CD8-positive, alpha-beta memory T cell (primary cell): Measurements from ENCODE around the gene PCSK4. TPM values are rescaled to one million over a fixed set of nuclear protein-coding genes. Genes with fewer than 3 reads are reported as not detected.

Experiments used
- CTCF ChIA-PET: fragments of 350-600 bp; sonication (Branson Sonifier 250); formaldehyde crosslinking; loops from one replicate; lab custom pipeline; 2021; ENCODE audit warnings: antibody characterized with exemption; lab: Charles Lee
- POLR2A ChIA-PET: fragments of 350-600 bp; sonication (Branson Sonifier 250); formaldehyde crosslinking; loops from one replicate; lab custom pipeline; 2021; ENCODE audit warnings: antibody characterized with exemption; lab: Charles Lee
- DNase-seq, 5 donors: peaks; one replicate each; pipeline versions ENCODE4 v3.0.0 to v3.0.0-alpha.2; 2020 to 2022; ENCODE audit warnings: mixed read lengths in 1 of 5
- H3K27ac ChIP-seq: one replicate; pipeline ENCODE4 v1.7.0; 2013; ENCODE audit warnings: low read depth, mild to moderate bottlenecking, low read length, moderate library complexity
- H3K27me3 ChIP-seq: 2 replicates; pipeline ENCODE4 v1.7.0; 2013; ENCODE audit warnings: low read length, mild to moderate bottlenecking; ENCODE audit not compliant: insufficient read depth, poor library complexity, severe bottlenecking
- H3K36me3 ChIP-seq: 2 replicates; pipeline ENCODE4 v1.7.0; 2013; ENCODE audit warnings: mild to moderate bottlenecking, low read length, moderate library complexity; ENCODE audit not compliant: insufficient read depth
- H3K4me1 ChIP-seq: 2 replicates; pipeline ENCODE4 v1.7.0; 2013; ENCODE audit warnings: mild to moderate bottlenecking, low read length, moderate library complexity; ENCODE audit not compliant: insufficient read depth
- H3K4me3 ChIP-seq: 2 replicates; pipeline ENCODE4 v1.7.0; 2013; ENCODE audit warnings: mild to moderate bottlenecking, low read length
- H3K9me3 ChIP-seq: 2 replicates; pipeline ENCODE4 v1.7.0; 2013; ENCODE audit warnings: mild to moderate bottlenecking, low read length
- H3K27ac Mint-ChIP-seq, 8 donors: one replicate each; pipeline ENCODE4 v1.8.0; 2020 to 2021; ENCODE audit warnings: mixed read lengths in 8 of 8, mild to moderate bottlenecking in 6 of 8, inconsistent platforms in 3 of 8, moderate library complexity in 3 of 8
- H3K27me3 Mint-ChIP-seq, 2 donors: one replicate each; pipeline ENCODE4 v1.8.0; 2020 to 2021; ENCODE audit warnings: mixed read lengths in 2 of 2, mild to moderate bottlenecking in 1 of 2, moderate library complexity in 1 of 2
- H3K36me3 Mint-ChIP-seq, 3 donors: one replicate each; pipeline ENCODE4 v1.8.0; 2020 to 2021; ENCODE audit warnings: mixed read lengths in 3 of 3, inconsistent platforms in 1 of 3, mild to moderate bottlenecking in 1 of 3
- H3K4me1 Mint-ChIP-seq, 3 donors: one replicate each; pipeline ENCODE4 v1.8.0; 2020 to 2021; ENCODE audit warnings: mixed read lengths in 3 of 3, inconsistent platforms in 1 of 3, mild to moderate bottlenecking in 1 of 3
- H3K4me3 Mint-ChIP-seq, 7 donors: one replicate each; pipeline ENCODE4 v1.8.0; 2020 to 2021; ENCODE audit warnings: mixed read lengths in 7 of 7, mild to moderate bottlenecking in 6 of 7, moderate library complexity in 4 of 7, inconsistent platforms in 2 of 7
- H3K9me3 Mint-ChIP-seq, 5 donors: one replicate each; pipeline ENCODE4 v1.8.0; 2020 to 2022; ENCODE audit warnings: mixed read lengths in 5 of 5, mild to moderate bottlenecking in 3 of 5, moderate library complexity in 2 of 5, inconsistent platforms in 1 of 5
- polyA plus RNA-seq: library from polyadenylated mRNA; unstranded; fragments of 300-500 nt; fragmentation: Illumina TruSeq; gene quantifications from one replicate; pipeline ENCODE4 v1.2.3, GENCODE V29; 2021
- total RNA-seq, 2 experiments: library from RNA; stranded (reverse); gene quantifications; one replicate each; pipeline ENCODE4 v1.2.3, GENCODE V29; 2021

PCSK4 gene
- total and polyA plus RNA-seq, 3 experiments from 2014 or later: 1.0 to 1.3 (median 1.0) TPM

DNA sequence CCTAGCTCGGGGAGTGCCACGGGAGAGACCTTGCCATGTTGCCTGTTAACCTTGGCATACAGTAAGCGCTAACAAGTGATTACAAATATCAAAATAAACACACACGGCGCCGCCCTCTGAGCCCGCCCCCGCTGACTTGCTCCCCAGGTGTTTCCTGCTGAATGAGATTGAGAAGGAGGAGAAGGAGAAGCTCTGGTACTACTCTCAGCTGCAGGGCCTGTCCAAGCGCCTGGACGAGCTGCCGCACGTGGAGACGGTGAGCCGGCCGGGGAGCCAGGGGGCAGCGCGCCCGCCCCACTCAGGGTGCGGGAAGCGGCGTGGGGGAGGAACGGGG is 35.2 kb downstream of the PCSK4 start:
- H3K4me3 ChIP-seq: no peak overlapping the region
- DNase-seq: no peak
- Mint-ChIP-seq H3K27me3 (peaks cover 41 to 55% of the 10 kb centered on the region in 2 donors), H3K36me3 (peaks cover 0 to 2% (median 0%) of the 10 kb centered on the region in 3 donors), H3K4me3 (no peak overlapping the region), H3K4me1 (peaks cover 11 to 24% (median 13%) of the 10 kb centered on the region in 3 donors), H3K9me3 (peaks cover 0 to 2% (median 0%) of the 10 kb centered on the region in 5 donors), H3K27ac (no peak overlapping the region)
- peaks cover 50% of the 10 kb centered on the region for H3K27me3 ChIP-seq
- H3K4me1 ChIP-seq: peaks cover 12% of the 10 kb centered on the region
- no peaks in the 10 kb centered on the region for H3K36me3 ChIP-seq
- no peak overlapping the region for H3K27ac ChIP-seq
- ChIA-PET POLR2A (interaction anchor here (1.0 to 1.3 kb wide), 2 partner anchors 17 to 186 kb away, joined by 3 to 4 read pairs; no protein-coding TSS in a partner anchor), CTCF (interaction anchor here (0.7 to 2.0 kb wide), 3 partner anchors 11 to 48 kb away, joined by 3 to 5 read pairs (median 3); no protein-coding TSS in a partner anchor)
- no peaks in the 10 kb centered on the region for H3K9me3 ChIP-seq

DNA sequence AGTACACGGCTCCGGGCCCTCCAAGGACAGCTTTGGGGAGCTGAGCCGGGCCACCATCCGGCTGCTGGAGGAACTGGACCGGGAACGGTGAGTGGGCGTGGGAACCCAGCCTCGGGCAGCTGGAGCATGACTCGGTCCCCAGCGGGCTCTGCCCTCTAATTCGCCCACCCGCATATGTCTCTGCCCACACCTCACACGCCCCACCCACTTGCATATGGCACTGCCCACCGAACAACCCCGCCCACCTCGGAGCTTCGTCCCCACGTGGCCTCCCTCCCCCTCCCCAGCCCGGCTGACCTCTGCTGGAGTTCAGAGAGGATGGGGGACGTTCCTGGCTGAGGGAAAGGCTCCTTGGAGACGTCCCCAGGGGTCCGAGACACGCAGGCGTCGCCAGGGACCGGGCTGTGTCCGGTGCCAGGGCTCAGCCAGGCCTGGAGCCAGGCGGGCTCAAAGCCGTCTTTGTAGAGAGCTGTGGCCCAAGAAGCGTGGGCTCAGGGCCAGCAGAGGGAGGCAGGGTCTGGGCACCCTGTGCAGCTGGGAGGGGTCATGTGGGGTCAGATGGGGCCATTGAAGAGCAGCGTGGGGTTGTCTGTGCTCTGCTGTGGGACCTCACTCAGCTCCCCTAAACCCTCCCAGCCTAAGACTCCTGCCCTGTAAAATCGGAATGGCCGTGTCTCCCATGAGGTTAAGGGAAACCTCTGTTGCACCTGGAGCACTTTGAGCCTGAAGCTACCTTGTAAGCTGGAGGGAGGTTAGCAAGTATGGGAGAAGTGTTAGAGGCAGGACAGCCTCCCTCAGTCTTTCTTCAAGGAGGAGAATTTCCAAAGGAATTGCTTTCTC is 36.4 kb downstream of the PCSK4 start:
- no peak overlapping the region for H3K27ac ChIP-seq
- peaks cover 50 to 61% of the 10 kb centered on the region in 2 donors for H3K27me3 Mint-ChIP-seq
- ChIA-PET CTCF (no interaction called here), POLR2A (interaction anchor here (1.1 kb wide), 1 partner anchor 13 kb away, joined by 3 read pairs; no protein-coding TSS in a partner anchor)
- peaks cover 0 to 2% (median 0%) of the 10 kb centered on the region in 5 donors for H3K9me3 Mint-ChIP-seq
- H3K4me1 ChIP-seq: peaks cover 12% of the 10 kb centered on the region
- peak overlapping the region in 4 of 7 donors; percentile 13 to 39 (median 24) for H3K4me3 Mint-ChIP-seq
- no peaks in the 10 kb centered on the region for H3K36me3 Mint-ChIP-seq
- DNase-seq: no peak
- no peaks in the 10 kb centered on the region for H3K9me3 ChIP-seq
- H3K4me1 Mint-ChIP-seq: peaks cover 16 to 32% (median 19%) of the 10 kb centered on the region in 3 donors
- H3K4me3 ChIP-seq: no peak overlapping the region
- H3K27ac Mint-ChIP-seq: peak overlapping the region in 1 of 8 donors; percentile 58
- peaks cover 60% of the 10 kb centered on the region for H3K27me3 ChIP-seq
- no peaks in the 10 kb centered on the region for H3K36me3 ChIP-seq

GRCh38 chr19:1452802-1453524 is 37.2 kb downstream of the PCSK4 start:
- H3K4me3 ChIP-seq: no peak overlapping the region
- no peak for DNase-seq
- H3K27me3 Mint-ChIP-seq: peaks cover 52 to 60% of the 10 kb centered on the region in 2 donors
- no peaks in the 10 kb centered on the region for H3K36me3 Mint-ChIP-seq
- peaks cover 16 to 32% (median 19%) of the 10 kb centered on the region in 3 donors for H3K4me1 Mint-ChIP-seq
- peaks cover 62% of the 10 kb centered on the region for H3K27me3 ChIP-seq
- peaks cover 12% of the 10 kb centered on the region for H3K4me1 ChIP-seq
- H3K9me3 ChIP-seq: no peaks in the 10 kb centered on the region
- CTCF ChIA-PET: no interaction called here
- H3K27ac ChIP-seq: no peak overlapping the region
- no peak overlapping the region for H3K4me3 Mint-ChIP-seq
- H3K27ac Mint-ChIP-seq: peak overlapping the region in 1 of 8 donors; percentile 50
- POLR2A ChIA-PET: interaction anchor here (1.1 kb wide), 1 partner anchor 14 kb away, joined by 3 read pairs; no protein-coding TSS in a partner anchor
- no peaks in the 10 kb centered on the region for H3K36me3 ChIP-seq
- peaks cover 0 to 2% (median 0%) of the 10 kb centered on the region in 5 donors for H3K9me3 Mint-ChIP-seq

GRCh38 chr19:1451916-1452801 is 38.0 kb downstream of the PCSK4 start:
- ChIA-PET POLR2A (no interaction called here), CTCF (no interaction called here)
- Mint-ChIP-seq H3K27ac (no peak overlapping the region), H3K4me1 (peaks cover 20 to 37% (median 24%) of the 10 kb centered on the region in 3 donors), H3K36me3 (no peaks in the 10 kb centered on the region), H3K4me3 (no peak overlapping the region), H3K9me3 (peaks cover 0 to 2% (median 0%) of the 10 kb centered on the region in 5 donors), H3K27me3 (peaks cover 56 to 62% of the 10 kb centered on the region in 2 donors)
- H3K9me3 ChIP-seq: no peaks in the 10 kb centered on the region
- H3K36me3 ChIP-seq: no peaks in the 10 kb centered on the region
- H3K27me3 ChIP-seq: peaks cover 70% of the 10 kb centered on the region
- peaks cover 12% of the 10 kb centered on the region for H3K4me1 ChIP-seq
- H3K4me3 ChIP-seq: no peak overlapping the region
- H3K27ac ChIP-seq: no peak overlapping the region
- no peak for DNase-seq

DNA sequence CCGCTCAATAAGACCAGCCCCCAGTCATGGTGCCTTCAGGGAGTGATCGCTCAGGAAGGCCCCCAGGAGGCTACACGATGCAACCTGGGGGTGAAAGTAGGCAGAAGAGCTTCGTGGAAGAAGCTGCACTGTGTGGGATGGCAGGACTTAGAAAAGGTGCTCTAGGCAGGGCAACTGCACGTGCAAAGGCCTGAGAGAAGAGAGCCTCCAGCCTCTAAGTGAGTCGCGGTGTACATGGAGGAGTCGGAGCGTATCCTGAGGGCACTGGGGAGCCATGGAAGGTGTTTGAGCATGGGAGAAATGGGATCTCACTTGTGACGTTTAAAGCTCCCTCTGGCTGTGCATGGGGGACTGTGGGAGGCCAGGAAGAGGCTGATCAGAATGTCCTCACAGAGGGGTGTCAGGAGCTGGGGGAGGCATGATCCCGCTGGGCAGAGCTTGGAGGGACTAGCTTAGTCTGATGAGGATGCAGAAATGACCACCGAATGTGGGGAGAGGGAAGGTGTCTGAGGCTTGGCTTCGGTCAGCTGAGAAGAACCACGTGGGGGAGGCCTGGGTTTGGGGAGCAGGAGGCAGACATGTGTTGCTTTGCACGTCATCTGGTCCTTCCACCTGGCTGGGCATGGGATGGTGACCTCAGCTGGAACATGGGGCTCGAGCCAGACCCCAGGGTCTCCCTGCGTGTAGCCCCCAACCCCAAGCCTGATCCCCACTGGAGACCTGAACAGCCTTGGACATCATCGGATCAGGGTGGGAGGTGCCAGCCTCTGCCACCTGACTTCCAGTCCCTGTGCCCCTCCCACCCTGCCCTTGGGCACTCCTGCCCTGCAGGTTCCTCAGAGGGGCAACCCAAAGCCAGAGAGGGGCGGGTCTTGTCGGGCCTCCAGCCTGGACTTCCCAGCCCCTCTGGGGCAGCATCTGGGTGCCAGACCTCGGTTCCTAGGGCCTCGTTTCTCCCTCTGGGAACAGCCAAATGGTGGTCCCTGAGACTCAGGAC is 39.1 kb downstream of the PCSK4 start:
- Histone ChIP-seq H3K9me3 (no peaks in the 10 kb centered on the region), H3K4me3 (no peak overlapping the region), H3K36me3 (no peaks in the 10 kb centered on the region), H3K27me3 (peaks cover 71% of the 10 kb centered on the region), H3K27ac (no peak overlapping the region), H3K4me1 (peaks cover 12% of the 10 kb centered on the region)
- POLR2A ChIA-PET: no interaction called here
- no peaks in the 10 kb centered on the region for H3K36me3 Mint-ChIP-seq
- DNase-seq: no peak
- peak overlapping the region in 2 of 8 donors; percentile 31 to 35 for H3K27ac Mint-ChIP-seq
- peaks cover 24 to 42% (median 24%) of the 10 kb centered on the region in 3 donors for H3K4me1 Mint-ChIP-seq
- peaks cover 57 to 64% of the 10 kb centered on the region in 2 donors for H3K27me3 Mint-ChIP-seq
- H3K9me3 Mint-ChIP-seq: peaks cover 0 to 2% (median 0%) of the 10 kb centered on the region in 5 donors
- CTCF ChIA-PET: interaction anchor here (1.5 kb wide), 1 partner anchor 79 kb away, joined by 3 read pairs; no protein-coding TSS in a partner anchor
- H3K4me3 Mint-ChIP-seq: peak overlapping the region in 1 of 7 donors; percentile 21

GRCh38 chr19:1449467-1450442 is 40.4 kb downstream of the PCSK4 start, which contains the start of gene APC2:
Gene APC2, plus strand, starts transcription at chr19:1450121. Its CDS starts 2,881 bp downstream, at chr19:1453002.
- H3K4me3 Mint-ChIP-seq: peak within 1 kb of the TSS in 5 of 7 donors; percentile 19 to 61 (median 32)
- H3K36me3 ChIP-seq: no peaks in the 10 kb centered on the region
- no peaks in the 10 kb centered on the region for H3K36me3 Mint-ChIP-seq
- H3K27me3 ChIP-seq: peaks cover 64% of the 10 kb centered on the region
- peaks cover 0 to 2% (median 0%) of the 10 kb centered on the region in 5 donors for H3K9me3 Mint-ChIP-seq
- no peaks in the 10 kb centered on the region for H3K9me3 ChIP-seq
- peaks cover 16 to 39% (median 17%) of the 10 kb centered on the region in 3 donors for H3K4me1 Mint-ChIP-seq
- H3K27ac Mint-ChIP-seq: peak within 1 kb of the TSS in 3 of 8 donors; percentile 31 to 71 (median 35)
- ChIA-PET POLR2A (interaction anchor here (0.8 kb wide), 1 partner anchor 174 kb away, joined by 3 read pairs; the partner anchor contains the start of gene FAM174C), CTCF (interaction anchor here (1.5 kb wide), 1 partner anchor 78 kb away, joined by 3 read pairs; no protein-coding TSS in a partner anchor)
- H3K27ac ChIP-seq: no peak within 1 kb of the TSS
- H3K27me3 Mint-ChIP-seq: peaks cover 45 to 56% of the 10 kb centered on the region in 2 donors
- DNase-seq: peak in 2 of 5 donors; percentile 24 to 54
- H3K4me1 ChIP-seq: peaks cover 1% of the 10 kb centered on the region
- no peak within 1 kb of the TSS for H3K4me3 ChIP-seq
